SW 1271 (cell line): Measurements from ENCODE around the gene ADORA2B.
A peak's percentile ranks its signal among the peaks of the same experiment; 100 is the strongest.
"Not testable (repeated sequence)": the region's sequence is repeated elsewhere in the genome, so short reads cannot be mapped to it uniquely, and the experiment has no call there.

Experiments
- DNase-seq, 2 experiments: peaks; one replicate each; lab custom pipeline; 2025; lab: John Stamatoyannopoulos, UW

The ADORA2B gene

GRCh38 chr17:15944759-15945526 lies at the start of gene ADORA2B:
ADORA2B (plus strand) TSS chr17:15945130; CDS start chr17:15945249, 119 bp downstream.
- peak; percentile 75 to 85 for DNase-seq

GRCh38 chr17:15896277-15896676 lies 48.7 kb upstream of the ADORA2B start:
- no peak for DNase-seq

- DNase-seq, result no peak
Observed at GRCh38 chr17:15896834-15897233, 48.1 kb upstream of the ADORA2B start.

- DNase-seq, result not testable (repeated sequence)
Observed at GRCh38 chr17:15899596-15899995, 45.3 kb upstream of the ADORA2B start.

- DNase-seq, result no peak
Observed at GRCh38 chr17:15900871-15901270, 44.1 kb upstream of the ADORA2B start.

- DNase-seq, result not testable (repeated sequence)
Observed at GRCh38 chr17:15905236-15905635, 39.7 kb upstream of the ADORA2B start.

GRCh38 chr17:15907290-15907689 lies 37.6 kb upstream of the ADORA2B start:
- DNase-seq, result no peak

GRCh38 chr17:15908378-15908777 lies 36.6 kb upstream of the ADORA2B start:
- DNase-seq, result no peak

- DNase-seq, result no peak
Observed at GRCh38 chr17:15909481-15909991, 35.4 kb upstream of the ADORA2B start.

- no peak for DNase-seq
Observed at GRCh38 chr17:15910791-15911190, 34.1 kb upstream of the ADORA2B start.

- DNase-seq, result not testable (repeated sequence)
Observed at GRCh38 chr17:15911701-15912100, 33.2 kb upstream of the ADORA2B start.

- DNase-seq, result no peak
Observed at GRCh38 chr17:15912416-15912955, 32.4 kb upstream of the ADORA2B start.

GRCh38 chr17:15913826-15914225 lies 31.1 kb upstream of the ADORA2B start:
- DNase-seq, result no peak

- DNase-seq, result peak in 1 of 2 experiments; percentile 64
Observed at GRCh38 chr17:15914400-15915170, 30.3 kb upstream of the ADORA2B start.

GRCh38 chr17:15915961-15916360 lies 29.0 kb upstream of the ADORA2B start:
- no peak for DNase-seq

GRCh38 chr17:15917021-15917437 lies 27.9 kb upstream of the ADORA2B start:
- DNase-seq, result no peak

GRCh38 chr17:15917438-15918027 lies 27.4 kb upstream of the ADORA2B start:
- no peak for DNase-seq

- no peak for DNase-seq
Observed at GRCh38 chr17:15918261-15918660, 26.7 kb upstream of the ADORA2B start.

GRCh38 chr17:15918661-15919259 lies 26.2 kb upstream of the ADORA2B start:
- DNase-seq, result peak in 1 of 2 experiments; percentile 22

GRCh38 chr17:15919466-15919865 lies 25.5 kb upstream of the ADORA2B start:
- DNase-seq, result no peak

- peak; percentile 74 to 94 for DNase-seq
Observed at GRCh38 chr17:15920758-15921239, 24.1 kb upstream of the ADORA2B start.

- DNase-seq, result no peak
Observed at GRCh38 chr17:15921640-15922039, 23.3 kb upstream of the ADORA2B start.
